GM12872 (cell line): ENCODE data around the gene RAB4A.

Experiments
- TF ChIP-seq, protein P1 (sequence below): IDR thresholded peaks from 3 replicates; pipeline ENCODE4 v1.5.1; 2011; ENCODE audit warnings: low read depth, mild to moderate bottlenecking, low read length, moderate library complexity; ENCODE audit not compliant: insufficient read depth

Gene RAB4A

GRCh38 chr1:229319487-229319886, 48.6 kb downstream of the RAB4A start:
- TF ChIP-seq, protein P1, sequence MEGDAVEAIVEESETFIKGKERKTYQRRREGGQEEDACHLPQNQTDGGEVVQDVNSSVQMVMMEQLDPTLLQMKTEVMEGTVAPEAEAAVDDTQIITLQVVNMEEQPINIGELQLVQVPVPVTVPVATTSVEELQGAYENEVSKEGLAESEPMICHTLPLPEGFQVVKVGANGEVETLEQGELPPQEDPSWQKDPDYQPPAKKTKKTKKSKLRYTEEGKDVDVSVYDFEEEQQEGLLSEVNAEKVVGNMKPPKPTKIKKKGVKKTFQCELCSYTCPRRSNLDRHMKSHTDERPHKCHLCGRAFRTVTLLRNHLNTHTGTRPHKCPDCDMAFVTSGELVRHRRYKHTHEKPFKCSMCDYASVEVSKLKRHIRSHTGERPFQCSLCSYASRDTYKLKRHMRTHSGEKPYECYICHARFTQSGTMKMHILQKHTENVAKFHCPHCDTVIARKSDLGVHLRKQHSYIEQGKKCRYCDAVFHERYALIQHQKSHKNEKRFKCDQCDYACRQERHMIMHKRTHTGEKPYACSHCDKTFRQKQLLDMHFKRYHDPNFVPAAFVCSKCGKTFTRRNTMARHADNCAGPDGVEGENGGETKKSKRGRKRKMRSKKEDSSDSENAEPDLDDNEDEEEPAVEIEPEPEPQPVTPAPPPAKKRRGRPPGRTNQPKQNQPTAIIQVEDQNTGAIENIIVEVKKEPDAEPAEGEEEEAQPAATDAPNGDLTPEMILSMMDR = no peak

DNA sequence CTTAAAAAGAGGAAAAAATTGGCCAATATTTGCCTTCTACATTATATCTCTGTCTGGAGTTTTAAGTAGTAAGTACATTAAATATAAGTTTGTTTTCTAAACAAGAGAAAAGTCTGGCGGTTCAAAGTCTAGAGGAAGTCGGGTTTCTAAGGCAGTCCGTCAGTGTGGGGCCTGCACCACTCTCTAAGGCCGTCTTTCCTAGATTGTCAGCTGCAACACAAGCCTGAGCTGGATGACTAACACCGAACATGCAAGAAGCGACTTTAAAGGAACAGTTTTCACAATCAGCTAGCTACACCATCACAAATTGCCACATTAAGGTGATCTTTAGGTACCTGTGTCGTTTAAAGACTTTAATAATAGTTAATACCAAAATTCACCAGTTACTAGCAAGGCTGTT, 52.3 kb downstream of the RAB4A start:
- TF ChIP-seq, protein P1 = no peak

GRCh38 chr1:229323885-229324553, 53.1 kb downstream of the RAB4A start:
- TF ChIP-seq, protein P1 = no peak

GRCh38 chr1:229325401-229325800, 54.5 kb downstream of the RAB4A start:
- TF ChIP-seq, protein P1 = no peak

- TF ChIP-seq, protein P1 = no peak
Observed at GRCh38 chr1:229325853-229326487, 55.1 kb downstream of the RAB4A start.

- TF ChIP-seq, protein P1 = no peak
Observed at GRCh38 chr1:229326601-229327000, 55.7 kb downstream of the RAB4A start.

- TF ChIP-seq, protein P1 = no peak
Observed at GRCh38 chr1:229328598-229329362, 57.9 kb downstream of the RAB4A start.
